Measurements from ENCODE around the gene CEP76. TPM values are rescaled to one million over a fixed set of nuclear protein-coding genes. Genes with fewer than 3 reads are reported as not detected.

Gene CEP76
- total RNA-seq, 4 donors from 2014 or later = 7.0 to 10.0 (median 9.3) TPM

GRCh38 chr18:12750076-12750714 lies 47.7 kb upstream of the CEP76 start:
- Histone ChIP-seq H3K27ac (no peak overlapping the region), H3K9me3 (no peaks in the 10 kb centered on the region), H3K36me3 (no peaks in the 10 kb centered on the region), H3K4me1 (no peaks in the 10 kb centered on the region), H3K27me3 (no peaks in the 10 kb centered on the region), H3K4me3 (replicated peaks in 1 of 3) (no peak overlapping the region)
- no peak for DNase-seq
- TF ChIP-seq POLR2A (IDR thresholded peaks at IDR 0.05) (no peak), CTCF (IDR thresholded peaks at IDR 0.05) (no peak)
- intact Hi-C loops (cut with DNase I) = no loop called here
- WGBS, 2 donors = 68 to 70% methylated on average over 14 of the region's 14 CpGs

GRCh38 chr18:12749121-12749520 lies 46.6 kb upstream of the CEP76 start:
- DNase-seq = no peak
- whole genome bisulfite sequencing, 2 donors = 65 to 74% methylated on average over 13 of the region's 13 CpGs
- Histone ChIP-seq H3K9me3 (no peaks in the 10 kb centered on the region), H3K27ac (no peak overlapping the region), H3K4me1 (no peaks in the 10 kb centered on the region), H3K36me3 (no peaks in the 10 kb centered on the region), H3K4me3 (replicated peaks in 1 of 3) (no peak overlapping the region), H3K27me3 (no peaks in the 10 kb centered on the region)
- intact Hi-C loops (cut with DNase I) = loop anchor here (5.0 kb wide), 1 partner anchor 183 kb away; no protein-coding TSS in a partner anchor
- no peak for TF ChIP-seq POLR2A (IDR thresholded peaks at IDR 0.05)

- Histone ChIP-seq H3K9me3 (no peaks in the 10 kb centered on the region), H3K4me3 (replicated peaks in 1 of 3) (no peak overlapping the region), H3K36me3 (no peaks in the 10 kb centered on the region), H3K4me1 (no peaks in the 10 kb centered on the region), H3K27me3 (no peaks in the 10 kb centered on the region), H3K27ac (no peak overlapping the region)
- DNase-seq = no peak
- TF ChIP-seq CTCF (IDR thresholded peaks at IDR 0.05) (no peak), POLR2A (IDR thresholded peaks at IDR 0.05) (no peak)
- intact Hi-C loops (cut with DNase I) = loop anchor here (5.0 kb wide), 1 partner anchor 184 kb away; no protein-coding TSS in a partner anchor
- WGBS, 2 donors = 84 to 85% methylated on average over 5 of the region's 5 CpGs
These were observed 46.1 kb upstream of the CEP76 start for GRCh38 chr18:12748671-12749070.

- Histone ChIP-seq H3K9me3 (no peaks in the 10 kb centered on the region), H3K4me1 (no peaks in the 10 kb centered on the region), H3K4me3 (replicated peaks in 1 of 3) (no peak overlapping the region), H3K36me3 (no peaks in the 10 kb centered on the region), H3K27me3 (no peaks in the 10 kb centered on the region), H3K27ac (no peak overlapping the region)
- 86 to 88% methylated on average over 8 of the region's 8 CpGs for WGBS, 2 donors
- intact Hi-C loops (cut with DNase I) = loop anchor here (5.0 kb wide), 1 partner anchor 185 kb away; no protein-coding TSS in a partner anchor
- TF ChIP-seq POLR2A (IDR thresholded peaks at IDR 0.05) = no peak
- TF ChIP-seq CTCF (IDR thresholded peaks at IDR 0.05) = no peak
- DNase-seq = no peak
These were observed 45.2 kb upstream of the CEP76 start for GRCh38 chr18:12747530-12748315.

- intact Hi-C loops (cut with DNase I) = loop anchor here (5.0 kb wide), 1 partner anchor 187 kb away; no protein-coding TSS in a partner anchor
- H3K4me1 ChIP-seq = no peaks in the 10 kb centered on the region
- H3K36me3 ChIP-seq = no peaks in the 10 kb centered on the region
- no peaks in the 10 kb centered on the region for H3K27me3 ChIP-seq
- TF ChIP-seq POLR2A (IDR thresholded peaks at IDR 0.05) (no peak), CTCF (IDR thresholded peaks at IDR 0.05) (no peak)
- H3K4me3 ChIP-seq (replicated peaks in 1 of 3) = no peak overlapping the region
- DNase-seq = no peak
- WGBS, 2 donors = 83% methylated on average over 7 of the region's 7 CpGs
- no peak overlapping the region for H3K27ac ChIP-seq
- no peaks in the 10 kb centered on the region for H3K9me3 ChIP-seq
These were observed 42.7 kb upstream of the CEP76 start for GRCh38 chr18:12745095-12745795.
